K562 (cell line): ENCODE data around the gene ADORA2A. TPM values are rescaled to one million over a fixed set of nuclear protein-coding genes. Genes with fewer than 3 reads are reported as not detected.

Experiments used
- ATAC-seq: fragments of 200-7000 bp; cut with Tn5 transposase; 3 replicates; pipeline ENCODE4 v1.9.1; 2020; ENCODE audit warnings: moderate library complexity
- BruUV-seq: library from RNA; stranded (reverse); fragments of 400-500 nt; replicated peaks from 2 replicates; lab custom pipeline; 2021; lab: Mats Ljungman, UMichigan
- CTCF ChIA-PET: fragments of 300-600 bp; formaldehyde crosslinking; extraction: SDS; loops from one replicate; lab custom pipeline; 2021; ENCODE audit warnings: low intra/inter-chr PET ratio; lab: Yijun Ruan, JAX
- POLR2A ChIA-PET: fragments of 300-600, 350-650 bp; sonication (Branson Sonifier 250); formaldehyde crosslinking; extraction: SDS; loops from one replicate; lab custom pipeline; 2021; ENCODE audit warnings: antibody characterized with exemption, inconsistent platforms; lab: Yijun Ruan, JAX
- DNase-seq, 4 experiments: peaks; one replicate each; pipeline versions ENCODE4 v3.0.0 to v3.0.0-alpha.2; 2011 to 2018; ENCODE audit warnings: low spot score in 3 of 4, mixed read lengths in 3 of 4; ENCODE audit errors: extremely low read depth in 1 of 4
- FAIRE-seq: peaks from 2 replicates; lab custom pipeline; 2011; peaks lifted over from hg19 to GRCh38; lab: Jason Lieb, UNC
- H2AFZ ChIP-seq: 2 replicates; pipeline ENCODE4 v1.6.0; 2011; ENCODE audit warnings: low read depth, low read length, control low read depth, inconsistent platforms
- H3K27ac ChIP-seq: fragments of 200-600 bp; 3 replicates; pipeline ENCODE4 v1.8.0; 2011; ENCODE audit warnings: low read depth, mild to moderate bottlenecking, control low read depth, inconsistent platforms, low read length, moderate library complexity, mixed read lengths; ENCODE audit errors: extremely low read depth
- H3K27me3 ChIP-seq, 2 experiments: fragments of 300-600 bp in 1 of 2; 2 replicates in 1 of 2; 3 replicates in 1 of 2; pipeline versions ENCODE4 v1.6.0 to v1.8.0; 2011; ENCODE audit warnings: inconsistent platforms in 2 of 2, low read length in 2 of 2, mild to moderate bottlenecking in 1 of 2, mixed read lengths in 1 of 2, moderate library complexity in 1 of 2; ENCODE audit not compliant: control insufficient read depth in 2 of 2, insufficient read depth in 2 of 2
- H3K36me3 ChIP-seq: fragments of 300-600 bp; 3 replicates; pipeline ENCODE4 v1.8.0; 2011; ENCODE audit warnings: mild to moderate bottlenecking, low read length, inconsistent platforms; ENCODE audit not compliant: control insufficient read depth, insufficient read depth
- H3K4me1 ChIP-seq, 2 experiments: fragments of 200-600 bp in 1 of 2; replicated peaks in 1 of 2; 2 replicates in 1 of 2; 3 replicates in 1 of 2; pipeline versions ENCODE4 v1.5.1 to v1.8.0; 2011; ENCODE audit warnings: inconsistent platforms in 2 of 2, low read length in 2 of 2, mild to moderate bottlenecking in 1 of 2, mixed read lengths in 1 of 2, moderate library complexity in 1 of 2; ENCODE audit not compliant: control insufficient read depth in 2 of 2, insufficient read depth in 2 of 2
- H3K4me2 ChIP-seq: 2 replicates; pipeline ENCODE4 v1.6.1; 2011; ENCODE audit warnings: low read length, control low read depth, inconsistent platforms, mixed read lengths; ENCODE audit not compliant: insufficient read depth
- H3K4me3 ChIP-seq: fragments of 200-600 bp; sonication (generic), shearing (Covaris generic); 2 replicates; pipeline ENCODE4 v1.5.1; 2016; ENCODE audit warnings: control low read depth, inconsistent platforms
- H3K79me2 ChIP-seq: fragments of 200-600 bp; 3 replicates; pipeline ENCODE4 v1.8.0; 2011; ENCODE audit warnings: low read length, inconsistent platforms; ENCODE audit not compliant: control insufficient read depth, insufficient read depth
- H3K9ac ChIP-seq, 2 experiments: 2 replicates each; pipeline versions ENCODE4 v1.6.0 to v1.6.1; 2011; ENCODE audit warnings: low read depth in 2 of 2, low read length in 2 of 2, control low read depth in 1 of 2, inconsistent platforms in 1 of 2, mild to moderate bottlenecking in 1 of 2, mixed read lengths in 1 of 2; ENCODE audit not compliant: insufficient read depth in 1 of 2
- H3K9me1 ChIP-seq: one replicate; pipeline ENCODE4 v1.6.0; 2011; ENCODE audit warnings: inconsistent platforms, mild to moderate bottlenecking, low read length, moderate library complexity; ENCODE audit not compliant: control insufficient read depth, insufficient read depth
- H3K9me3 ChIP-seq: replicated peaks from 2 replicates; pipeline ENCODE4 v1.5.1; 2011; ENCODE audit warnings: low read depth, low read length, inconsistent platforms; ENCODE audit not compliant: control insufficient read depth, insufficient read depth
- H4K20me1 ChIP-seq: replicated peaks from 2 replicates; pipeline ENCODE4 v1.6.1; 2011; ENCODE audit warnings: low read length, inconsistent platforms, mixed read lengths; ENCODE audit not compliant: control insufficient read depth, insufficient read depth
- LCOR ChIP-seq: sonication (generic); formaldehyde crosslinking; IDR thresholded peaks from 2 replicates; pipeline ENCODE4 v1.8.0; 2022; ENCODE audit warnings: mild to moderate bottlenecking, missing genetic modification reagents
- MBD2 ChIP-seq: sonication (generic); IDR thresholded peaks from 2 replicates; pipeline ENCODE4 v1.6.1; 2016; ENCODE audit warnings: low read depth, borderline replicate concordance
- MEF2A ChIP-seq: IDR thresholded peaks from 2 replicates; pipeline ENCODE4 v1.6.1; 2011; ENCODE audit warnings: low read depth, mild to moderate bottlenecking, low read length, moderate library complexity; ENCODE audit not compliant: control insufficient read depth
- MYC ChIP-seq, 2 experiments: fragments of 250-450 bp in 1 of 2; sonication (Bioruptor Pico) in 1 of 2; IDR thresholded peaks; 2 replicates each; pipeline versions ENCODE4 v1.5.1 to v1.6.1; 2012 to 2021; ENCODE audit warnings: low read depth in 2 of 2, borderline replicate concordance in 1 of 2, improper control_type of control experiment in 1 of 2, low read length in 1 of 2, mild to moderate bottlenecking in 1 of 2, moderate library complexity in 1 of 2
- NFIC ChIP-seq: fragments of 450-650 bp; IDR thresholded peaks from 2 replicates; pipeline ENCODE4 v1.6.1; 2017; ENCODE audit warnings: mild to moderate bottlenecking, inconsistent platforms
- TCF7L2 ChIP-seq: fragments of 150-350 bp; IDR thresholded peaks from 2 replicates; pipeline ENCODE4 v1.6.1; 2016; ENCODE audit warnings: low read depth, mild to moderate bottlenecking, low read length, moderate library complexity
- ZBTB17 ChIP-seq: fragments of 450-650 bp; formaldehyde crosslinking; IDR thresholded peaks from 2 replicates; pipeline ENCODE4 v1.4.0; 2020; ENCODE audit warnings: mild to moderate bottlenecking
- WGBS: fragments of 100-300 bp; shearing (Covaris generic); methylation state at CpG from one replicate; pipeline ENCODE4 v1.1.6; 2016; ENCODE audit warnings: low coverage, mixed read lengths; ENCODE audit not compliant: insufficient coverage; ENCODE audit errors: missing lambda C conversion rate; 5-methylcytosine and 5-hydroxymethylcytosine counted together
- in situ Hi-C: fragments of 300-500 bp; cut with MboI; formaldehyde crosslinking; loops from 4 replicates; pipeline ENCODE4 v1.15.0; 2018; ENCODE audit warnings: inconsistent platforms, mixed read lengths
- intact Hi-C: fragments of 100-400 bp; cut with micrococcal nuclease; formaldehyde crosslinking; loops from 2 replicates; pipeline ENCODE4 v1.14.2; 2022
- polyA plus RNA-seq, 8 experiments: library from polyadenylated mRNA; depleted of rRNA in 4 of 8; stranded (reverse) in 5 of 8; unstranded in 3 of 8; fragments of >200 nt; fragmentation: Nextera tagmentation in 2 of 8; fragmentation: Illumina TruSeq in 1 of 8; extraction: Ambion mirVana in 2 of 8; extraction: Trizol in 1 of 8; gene quantifications; 2 replicates each; pipeline versions ENCODE4 v1.2.1 to v1.2.3, GENCODE V29; 2011 to 2014; ENCODE audit warnings: inconsistent platforms in 1 of 8, missing spikeins in 1 of 8
- total RNA-seq, 7 experiments: library from RNA; depleted of rRNA in 6 of 7; stranded (reverse); fragments of >200 nt in 6 of 7; fragmentation: Illumina TruSeq in 2 of 7; extraction: Trizol in 2 of 7; gene quantifications; 2 replicates each; pipeline versions ENCODE4 v1.2.1 to v1.2.3, GENCODE V29; 2011 to 2021; ENCODE audit warnings: low replicate concordance in 1 of 7

Gene ADORA2A
- total and polyA plus RNA-seq, 9 of the 15 experiments (the other 6 are each of a cell fraction or from before 2014, with no cell fraction given) = 0.15 to 2.1 (median 0.66) TPM; not detected in 2

GRCh38 chr22:24465975-24466374, 38.6 kb downstream of the ADORA2A start:
- H3K27me3 ChIP-seq = no peaks in the 10 kb centered on the region
- no peak for DNase-seq
- no peaks in the 10 kb centered on the region for H3K79me2 ChIP-seq
- ChIA-PET CTCF (no interaction called here), POLR2A (interaction anchor here (1.1 kb wide), 1 partner anchor 45 kb away, joined by 3 read pairs; no protein-coding TSS in a partner anchor)
- 83% methylated on average over 3 of the region's 3 CpGs for WGBS
- H4K20me1 ChIP-seq = no peaks in the 10 kb centered on the region
- no peak overlapping the region for H3K4me3 ChIP-seq
- peak overlapping the region; percentile 50 for H2AFZ ChIP-seq
- FAIRE-seq = no peak
- BruUV-seq = no TSS peak
- H3K4me1 ChIP-seq = peaks cover 0 to 13% of the 10 kb centered on the region in 2 experiments; a peak in 3 of 5 replicates
- H3K36me3 ChIP-seq = no peaks in the 10 kb centered on the region
- in situ Hi-C loops (no loop called here), intact Hi-C loops (no loop called here)
- TF ChIP-seq ZBTB17 (CRISPR knock-in tag) = 0 out of 2 replicates have a peak, but pooled peaks have one; percentile 3
- TF ChIP-seq TCF7L2 = no peak
- 0 out of 2 replicates have a peak, but pooled peaks have one; percentile 36 for TF ChIP-seq LCOR (CRISPR knock-in tag)
- no peak overlapping the region for H3K27ac ChIP-seq
- no peaks in the 10 kb centered on the region for H3K9me1 ChIP-seq
- no peaks in the 10 kb centered on the region for H3K9me3 ChIP-seq
- H3K9ac ChIP-seq = no peak overlapping the region
- no peak overlapping the region for H3K4me2 ChIP-seq
- no peak for ATAC-seq

GRCh38 chr22:24466716-24467328, 39.4 kb downstream of the ADORA2A start:
- H3K36me3 ChIP-seq = no peaks in the 10 kb centered on the region
- WGBS = 20% methylated on average over 1 of the region's 1 CpG
- peak; percentile 32 for FAIRE-seq
- in situ Hi-C loops = no loop called here
- H2AFZ ChIP-seq = peak overlapping the region; percentile 50; the same call in 1 of the 2 replicates
- POLR2A ChIA-PET = interaction anchor here (0.9 to 1.1 kb wide), 2 partner anchors 27 to 46 kb away, joined by 3 to 4 read pairs; no protein-coding TSS in a partner anchor
- H3K27me3 ChIP-seq = no peaks in the 10 kb centered on the region
- no TSS peak for BruUV-seq
- no peaks in the 10 kb centered on the region for H4K20me1 ChIP-seq
- intact Hi-C loops = no loop called here
- H3K4me2 ChIP-seq = no peak overlapping the region
- DNase-seq = peak in 2 of 4 experiments; percentile 27 to 60
- no peaks in the 10 kb centered on the region for H3K9me1 ChIP-seq
- H3K9ac ChIP-seq = no peak overlapping the region
- H3K27ac ChIP-seq = no peak overlapping the region
- ATAC-seq = peak; percentile 42; the same call in 1 of the 3 replicates
- no peak overlapping the region for H3K4me3 ChIP-seq
- no peaks in the 10 kb centered on the region for H3K9me3 ChIP-seq
- peaks cover 0 to 12% of the 10 kb centered on the region in 2 experiments; a peak in 2 of 5 replicates for H3K4me1 ChIP-seq
- CTCF ChIA-PET = no interaction called here
- H3K79me2 ChIP-seq = no peaks in the 10 kb centered on the region
- TF ChIP-seq MBD2 (no peak), NFIC (peak; percentile 84), MYC (IDR thresholded peaks at IDR 0.05; ENCODE audit: low read depth, low read length) (no peak), MYC (CRISPR knock-in tag; IDR thresholded peaks at IDR 0.05; ENCODE audit: borderline replicate concordance, low read depth) (no peak), MEF2A (peak; percentile 21; the same call in 1 of the 2 replicates)
